Fibroblast of the conjunctiva (primary cell): ENCODE data around the gene MOXD1.
A peak's percentile ranks its signal among the peaks of the same experiment; 100 is the strongest.
"Not testable (repeated sequence)": the region's sequence is repeated elsewhere in the genome, so short reads cannot be mapped to it uniquely, and the experiment has no call there.

Source experiments
- DNase-seq: peaks from one replicate; pipeline ENCODE4 v3.0.0-alpha.2; 2010; ENCODE audit warnings: low read depth

Gene MOXD1

GRCh38 chr6:132279592-132280139 lies 121.6 kb downstream of the MOXD1 start:
- peak; percentile 53 for DNase-seq

GRCh38 chr6:132275066-132275970 lies 126.0 kb downstream of the MOXD1 start:
- DNase-seq, result no peak

DNA sequence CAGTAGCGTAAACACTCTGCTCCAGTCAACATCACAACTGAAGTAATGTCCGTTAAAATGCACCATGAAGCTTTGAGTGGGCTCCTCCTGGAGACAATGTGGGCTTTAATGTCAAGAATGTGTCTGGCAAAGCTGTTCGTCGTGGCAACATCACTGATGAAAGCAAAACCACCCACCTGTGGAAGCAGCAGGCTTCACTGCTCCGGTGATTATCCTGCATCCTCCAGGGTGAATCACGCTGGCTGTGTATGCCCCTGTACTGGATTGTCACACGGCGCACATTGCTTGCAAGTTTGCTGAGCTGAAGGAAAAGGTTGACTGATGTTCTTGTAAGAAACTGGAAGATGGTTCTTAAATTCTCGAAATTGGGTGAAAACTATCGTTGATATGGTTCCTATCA lies 128.5 kb downstream of the MOXD1 start:
- DNase-seq, result no peak

GRCh38 chr6:132270726-132271402 lies 130.4 kb downstream of the MOXD1 start:
- DNase-seq, result no peak

GRCh38 chr6:132268666-132269065 lies 132.6 kb downstream of the MOXD1 start:
- not testable (repeated sequence) for DNase-seq

DNA sequence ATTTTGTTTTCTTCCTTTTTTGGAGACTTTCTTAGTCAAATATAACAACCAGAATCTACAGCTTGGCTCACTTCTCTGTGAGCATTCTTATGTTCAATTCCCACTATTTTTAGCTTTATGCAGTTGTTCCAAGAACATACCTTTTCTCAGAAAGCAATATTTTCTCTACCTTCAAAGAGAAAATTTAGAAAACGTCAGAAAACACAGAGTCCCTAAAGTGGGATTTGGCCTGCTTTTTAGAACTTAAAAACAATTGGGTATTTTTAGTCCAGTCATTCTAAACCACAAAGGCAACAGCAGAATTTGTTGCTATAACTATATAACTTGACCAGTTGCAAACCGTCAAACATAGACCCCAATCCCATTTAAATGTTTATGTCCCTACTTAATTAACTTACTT lies 133.1 kb downstream of the MOXD1 start:
- no peak for DNase-seq

DNA sequence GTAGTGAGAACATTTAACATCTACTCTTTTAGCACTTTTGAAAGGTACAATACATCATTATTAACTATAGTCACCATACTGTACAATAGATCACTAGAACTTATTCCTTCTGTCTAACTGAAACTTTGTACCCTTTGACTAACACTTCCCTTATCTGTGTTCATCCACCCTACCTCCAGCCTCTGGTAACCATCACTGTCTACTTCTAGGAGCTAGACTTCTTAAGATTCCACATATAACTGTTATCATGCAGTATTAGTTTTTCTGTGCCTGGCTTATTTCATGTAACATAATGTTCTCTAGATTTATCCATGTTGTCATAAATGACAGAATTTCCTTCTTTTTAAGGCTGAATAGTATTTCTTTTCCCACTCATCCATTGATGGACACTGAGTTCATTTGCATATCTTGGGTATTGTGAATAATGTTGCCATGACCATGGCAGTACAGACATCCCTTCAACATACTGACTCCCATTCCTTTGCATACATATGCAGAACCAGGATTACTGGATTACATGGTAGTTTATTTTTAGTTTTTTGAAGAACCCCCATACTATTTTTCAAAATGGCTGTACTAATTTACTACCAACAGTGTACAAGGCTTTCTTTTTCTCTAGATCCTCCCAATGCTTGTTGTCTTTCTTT lies 135.7 kb downstream of the MOXD1 start:
- no peak for DNase-seq

GRCh38 chr6:132264021-132264500 lies 137.2 kb downstream of the MOXD1 start:
- no peak for DNase-seq

DNA sequence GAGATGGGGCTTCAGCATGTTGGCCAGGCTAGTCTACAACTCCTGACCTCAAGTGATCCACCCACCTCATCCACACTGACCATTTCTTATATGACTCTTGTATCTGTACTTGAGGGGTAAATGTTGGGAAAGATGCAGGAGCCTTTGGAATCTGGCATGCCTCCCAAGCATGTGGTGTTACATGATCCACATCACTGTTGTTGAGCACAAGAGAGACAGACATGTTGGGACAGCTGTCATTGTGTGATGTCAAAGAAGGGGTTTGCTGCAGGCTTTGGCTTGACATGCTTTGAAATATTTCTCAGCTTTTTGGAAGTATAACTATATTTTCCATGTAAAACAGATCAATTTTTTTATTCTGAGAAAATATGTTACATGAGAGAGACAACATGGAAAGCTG lies 139.9 kb downstream of the MOXD1 start:
- no peak for DNase-seq

DNA sequence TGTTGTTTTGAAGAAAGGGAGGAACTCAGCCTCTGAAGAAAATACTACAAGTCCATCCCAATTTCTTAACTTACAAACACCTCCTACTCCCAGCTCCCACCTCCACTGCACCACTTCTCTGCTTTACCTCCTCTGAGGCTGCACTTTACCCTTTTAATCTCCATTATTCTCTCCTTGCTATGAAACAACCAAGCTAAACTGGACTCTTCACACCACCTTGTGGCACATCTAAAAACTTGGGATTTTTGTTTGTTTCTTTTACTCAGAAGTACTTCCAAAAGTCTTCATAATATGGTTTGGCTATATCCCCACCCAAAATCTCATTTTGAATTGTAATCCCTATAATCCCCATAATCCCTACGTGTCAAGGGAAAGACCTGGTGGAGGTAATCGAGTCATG lies 142.2 kb downstream of the MOXD1 start:
- peak; percentile 14 for DNase-seq

GRCh38 chr6:132257561-132257960 lies 143.7 kb downstream of the MOXD1 start:
- no peak for DNase-seq

DNA sequence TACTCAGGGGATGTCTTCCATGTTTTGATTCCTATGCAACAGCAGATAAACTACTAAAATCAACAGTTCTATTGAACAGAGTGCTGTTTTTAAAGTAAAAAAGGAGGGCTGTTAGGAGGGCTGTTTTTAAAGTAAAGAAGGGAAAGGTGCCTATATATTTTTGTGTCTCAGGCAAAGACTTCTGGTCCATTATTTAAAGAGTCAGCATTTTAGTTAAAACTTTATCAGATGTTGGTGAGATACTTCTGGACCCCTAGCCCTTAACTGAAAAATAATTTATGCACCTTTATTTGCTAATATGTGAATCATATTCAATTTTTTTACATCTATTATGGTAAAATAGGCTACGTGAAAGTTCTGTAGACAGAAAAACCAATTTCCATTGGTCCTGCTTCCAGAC lies 144.8 kb downstream of the MOXD1 start:
- no peak for DNase-seq

- DNase-seq, result no peak
Observed at GRCh38 chr6:132253906-132254305, 147.4 kb downstream of the MOXD1 start.

DNA sequence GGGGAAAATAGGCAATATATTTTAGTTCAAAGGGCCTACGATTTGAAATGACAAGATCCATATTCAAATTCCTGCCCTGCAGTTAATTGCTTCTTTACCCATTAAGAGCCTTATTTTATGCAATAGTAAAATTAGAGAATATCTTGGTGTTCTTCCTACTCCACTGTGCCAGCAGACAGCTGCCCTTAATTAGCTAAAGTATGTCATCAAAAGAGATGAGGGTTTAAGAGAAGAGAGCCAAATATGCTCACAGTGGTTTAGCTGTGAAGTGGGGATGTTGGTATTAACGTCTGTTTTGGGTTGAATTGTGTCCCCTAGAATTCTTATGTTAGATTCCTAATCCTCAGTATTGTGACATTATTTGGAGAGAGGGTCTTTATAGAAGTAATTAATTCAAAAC lies 148.1 kb downstream of the MOXD1 start:
- no peak for DNase-seq

DNA sequence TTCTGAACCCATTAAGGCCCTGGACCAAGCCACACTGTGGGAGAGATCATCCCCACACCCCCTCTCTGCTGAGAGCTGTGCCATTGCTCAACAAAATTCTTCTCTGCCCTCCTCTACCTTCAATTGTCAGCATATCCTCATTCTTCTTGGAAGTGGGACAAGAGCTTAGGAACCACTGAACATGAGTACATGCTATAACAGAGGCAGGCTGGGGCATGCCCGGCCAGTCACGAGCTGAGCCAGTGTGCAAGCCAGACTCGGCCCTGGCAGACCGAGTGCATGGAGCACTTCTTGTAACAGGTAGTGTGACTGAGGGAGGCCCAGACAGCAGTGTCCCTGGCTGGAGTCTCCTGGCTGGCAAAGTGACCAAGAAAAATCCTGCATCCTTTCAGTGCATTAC lies 149.2 kb downstream of the MOXD1 start:
- DNase-seq, result no peak

- DNase-seq, result no peak
Observed at GRCh38 chr6:132251711-132252110, 149.6 kb downstream of the MOXD1 start.

- DNase-seq, result no peak
Observed at GRCh38 chr6:132247381-132248159, 153.7 kb downstream of the MOXD1 start.

GRCh38 chr6:132246632-132247270 lies 154.5 kb downstream of the MOXD1 start:
- no peak for DNase-seq

- no peak for DNase-seq
Observed at GRCh38 chr6:132246120-132246617, 155.1 kb downstream of the MOXD1 start.
